GM21723 (cell line): Measurements from ENCODE around the gene TCEANC2.
"Not testable (repeated sequence)": the region's sequence is repeated elsewhere in the genome, so short reads cannot be mapped to it uniquely, and the experiment has no call there.

Experiments
- ATAC-seq: cut with Tn5 transposase; IDR thresholded peaks from one replicate; pipeline ENCODE4 v1.9.1; 2021; ENCODE audit warnings: mild to moderate bottlenecking, moderate library complexity; ENCODE audit not compliant: unreplicated experiment

TCEANC2 gene

DNA sequence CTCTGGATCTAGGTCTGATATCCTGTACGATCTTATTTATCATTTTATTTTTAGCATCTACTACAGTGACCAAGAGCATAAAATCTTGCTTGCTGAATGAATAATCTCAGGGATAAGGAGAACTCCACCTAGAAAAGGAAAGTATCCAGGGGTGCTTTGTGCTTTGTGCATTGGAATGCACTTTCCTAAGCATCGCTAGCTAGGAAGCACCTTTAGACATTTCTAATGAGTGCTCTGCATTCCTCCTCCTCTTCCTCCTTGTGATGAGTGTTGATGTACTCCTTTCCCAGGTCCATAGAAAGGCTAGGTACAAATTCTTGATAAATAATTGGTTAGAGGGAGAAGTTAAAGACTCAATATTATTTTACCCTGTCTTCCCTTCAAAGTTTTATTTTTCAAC, 31.4 kb downstream of the TCEANC2 start:
- no peak for ATAC-seq

DNA sequence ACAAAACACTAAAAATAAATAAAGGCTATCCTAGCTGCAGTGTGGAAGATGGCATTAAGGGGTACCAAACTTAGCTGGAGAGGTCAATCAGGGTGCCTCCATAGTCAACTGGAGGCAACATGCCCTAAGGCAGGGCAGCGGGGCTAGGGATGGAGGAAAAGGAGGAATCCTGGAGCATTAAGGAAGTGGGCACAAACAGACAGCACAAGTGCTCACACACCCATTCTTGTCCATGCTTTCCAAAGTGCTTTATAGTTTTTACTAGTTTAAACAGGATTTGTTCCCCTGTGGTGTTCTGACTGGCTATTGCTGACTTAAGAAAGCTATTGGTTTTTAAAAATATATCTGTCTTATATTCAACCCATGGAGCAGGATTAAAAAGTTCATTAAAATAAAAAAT, 33.3 kb downstream of the TCEANC2 start:
- ATAC-seq: no peak

- no peak for ATAC-seq
Measured at GRCh38 chr1:54088385-54088784, 35.0 kb downstream of the TCEANC2 start.

DNA sequence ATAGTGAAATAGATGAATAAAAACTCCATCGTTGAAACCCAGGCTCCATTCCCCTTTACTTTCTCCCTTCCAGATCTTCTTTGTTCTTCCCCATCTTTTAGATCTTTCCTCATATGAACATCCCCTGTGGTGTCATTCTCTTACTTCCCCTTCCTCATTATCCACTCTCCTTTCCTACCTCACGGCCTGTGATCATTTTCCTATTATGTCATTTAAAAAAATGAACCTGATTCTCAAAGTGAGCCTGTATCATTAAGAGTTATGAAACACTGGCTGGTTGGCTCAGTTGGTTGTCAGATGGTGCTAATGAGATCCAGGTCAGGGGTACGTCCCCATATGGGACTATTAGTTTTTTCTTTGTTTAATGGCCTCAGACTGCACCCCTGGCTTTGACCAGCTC, 38.3 kb downstream of the TCEANC2 start:
- no peak for ATAC-seq

DNA sequence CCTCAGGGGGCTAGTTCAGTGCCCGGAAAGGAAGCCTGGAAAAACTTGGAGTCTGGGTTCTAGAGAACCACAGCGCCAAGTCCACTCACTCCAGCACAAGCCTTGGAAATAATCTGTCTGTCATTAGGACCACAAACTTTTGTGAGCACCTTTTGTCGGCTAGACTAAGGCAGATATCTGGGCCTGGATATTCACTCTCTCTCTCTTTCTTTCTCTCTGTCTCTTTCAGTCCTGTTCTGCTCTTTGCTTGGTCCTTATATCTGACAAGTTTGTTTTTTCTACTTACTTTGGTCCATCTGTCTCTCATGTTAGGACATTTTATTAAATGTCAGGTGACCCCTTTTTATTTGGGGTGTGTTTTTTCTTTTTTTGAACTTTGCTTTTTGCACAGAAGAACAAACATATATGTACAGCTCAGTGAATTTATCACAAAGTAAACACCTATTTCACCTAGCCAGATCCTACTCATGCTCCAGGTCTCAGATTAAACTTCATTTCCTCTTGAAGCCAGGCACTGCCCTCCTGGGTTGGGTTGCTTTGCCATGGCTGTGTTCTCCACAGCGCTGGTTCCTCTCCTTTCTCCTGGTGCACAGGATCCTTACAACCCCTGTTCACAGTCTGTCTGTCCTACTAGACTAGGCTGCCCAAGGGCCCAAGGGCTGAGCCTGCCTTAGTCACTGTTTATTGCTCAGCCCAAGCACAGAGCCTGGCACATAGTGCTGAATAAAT, 40.8 kb downstream of the TCEANC2 start:
- no peak for ATAC-seq

DNA sequence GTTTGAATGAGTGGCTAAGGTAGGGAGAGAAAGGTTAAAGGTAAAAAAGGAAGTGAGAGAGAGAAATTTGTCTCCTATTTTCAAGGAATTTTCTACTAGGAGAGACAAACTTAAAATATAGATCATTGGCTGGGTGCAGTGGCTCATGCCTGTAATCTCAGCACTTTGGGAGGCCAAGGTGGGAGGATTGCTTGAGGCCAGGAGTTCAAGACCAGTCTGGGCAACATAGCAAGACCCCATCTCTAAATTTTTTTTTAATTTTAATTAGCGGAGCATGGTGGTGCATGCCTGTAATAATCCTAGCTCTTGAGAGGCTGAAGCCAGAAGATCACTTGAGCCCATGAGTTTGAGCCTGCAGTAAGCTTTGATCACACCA, 41.3 kb downstream of the TCEANC2 start:
- ATAC-seq: not testable (repeated sequence)

- no peak for ATAC-seq
Measured at GRCh38 chr1:54095546-54096226, 42.3 kb downstream of the TCEANC2 start.

- ATAC-seq: no peak
Measured at GRCh38 chr1:54096227-54096876, 42.9 kb downstream of the TCEANC2 start.

DNA sequence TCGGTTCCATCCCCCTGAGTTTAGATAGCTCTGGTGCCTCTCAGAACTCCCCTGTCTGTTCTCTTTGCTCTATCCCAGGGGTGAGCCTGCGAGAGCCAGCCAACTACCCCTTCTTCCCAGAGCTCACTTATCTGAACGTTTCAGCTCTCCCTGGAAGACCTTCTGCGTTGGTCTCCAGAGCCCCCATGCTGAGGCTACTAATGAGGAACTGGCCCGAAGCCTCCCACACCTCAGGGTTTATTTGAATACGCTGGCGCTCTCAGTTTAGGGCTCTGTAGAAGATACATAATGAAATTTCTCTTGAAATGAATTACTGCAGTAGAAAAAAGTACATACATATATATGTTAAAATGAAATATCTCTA, 43.5 kb downstream of the TCEANC2 start:
- no peak for ATAC-seq

- no peak for ATAC-seq
Measured at GRCh38 chr1:54099061-54099610, 45.7 kb downstream of the TCEANC2 start.

GRCh38 chr1:54100500-54100899, 47.1 kb downstream of the TCEANC2 start:
- ATAC-seq: no peak

GRCh38 chr1:54103414-54103813, 50.0 kb downstream of the TCEANC2 start:
- ATAC-seq: no peak

DNA sequence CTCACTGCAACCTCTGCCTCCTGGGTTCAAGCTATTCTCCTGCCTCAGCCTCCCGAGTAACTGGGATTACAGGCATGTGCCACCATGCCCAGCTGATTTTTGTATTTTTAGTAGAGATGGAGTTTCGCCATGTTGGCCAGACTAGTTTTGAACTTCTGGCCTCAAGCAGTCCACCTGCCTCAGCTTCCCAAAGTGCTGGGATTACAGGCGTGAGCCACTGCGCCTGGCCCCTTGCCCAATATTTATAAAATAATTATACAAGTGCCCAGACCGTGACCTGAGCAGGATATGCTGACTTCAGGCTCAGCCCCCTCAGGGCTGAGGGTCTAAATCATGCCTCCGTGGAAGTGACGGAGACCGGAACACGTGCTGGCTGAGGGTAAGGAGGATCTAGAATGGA, 51.2 kb downstream of the TCEANC2 start:
- not testable (repeated sequence) for ATAC-seq

DNA sequence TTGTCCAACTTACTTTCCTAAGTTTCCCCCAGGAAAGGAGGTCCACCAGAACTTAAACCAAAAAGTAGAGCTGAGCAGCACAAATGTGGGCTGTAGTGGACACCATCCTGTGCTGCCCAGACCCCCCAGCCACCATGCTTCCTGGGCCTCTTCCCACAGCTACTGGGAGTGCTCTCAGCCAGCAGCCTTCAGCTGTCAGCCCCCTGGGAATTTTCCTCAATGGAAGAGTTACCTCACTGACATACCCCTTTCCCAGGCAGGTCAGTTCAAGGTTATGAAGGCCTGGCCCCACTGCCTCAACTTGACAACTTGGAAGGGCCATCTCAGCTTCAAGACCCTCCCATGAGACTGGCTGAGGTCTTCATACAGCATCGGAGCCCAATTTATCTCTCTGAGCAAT, 51.7 kb downstream of the TCEANC2 start:
- ATAC-seq: no peak

DNA sequence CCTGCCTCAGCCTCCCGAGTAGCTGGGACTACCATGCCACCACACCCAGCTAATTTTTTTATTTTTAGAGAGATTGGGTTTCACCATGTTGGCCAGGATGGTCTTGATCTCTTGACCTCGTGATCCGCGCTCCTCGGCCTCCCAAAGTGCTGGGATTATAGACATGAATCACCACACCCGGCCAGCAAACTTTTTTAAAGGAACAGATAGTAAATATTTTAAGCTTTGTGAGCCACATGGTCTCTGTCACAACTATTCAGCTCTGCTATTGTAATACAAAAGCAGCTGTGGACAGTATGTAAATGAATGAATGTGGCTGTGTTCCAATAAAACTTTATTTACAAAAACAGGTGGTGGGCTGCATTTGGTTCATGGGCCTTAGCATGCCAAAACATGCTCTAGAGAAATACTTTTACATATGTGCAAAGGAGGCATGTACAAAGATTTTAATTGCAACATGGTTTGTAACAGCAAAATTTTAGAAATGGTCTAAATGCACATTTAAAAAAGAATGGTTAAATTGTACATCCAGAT, 52.4 kb downstream of the TCEANC2 start:
- no peak for ATAC-seq

GRCh38 chr1:54107131-54107530, 53.7 kb downstream of the TCEANC2 start:
- no peak for ATAC-seq

- ATAC-seq: no peak
Measured at GRCh38 chr1:54108156-54108555, 54.7 kb downstream of the TCEANC2 start.

DNA sequence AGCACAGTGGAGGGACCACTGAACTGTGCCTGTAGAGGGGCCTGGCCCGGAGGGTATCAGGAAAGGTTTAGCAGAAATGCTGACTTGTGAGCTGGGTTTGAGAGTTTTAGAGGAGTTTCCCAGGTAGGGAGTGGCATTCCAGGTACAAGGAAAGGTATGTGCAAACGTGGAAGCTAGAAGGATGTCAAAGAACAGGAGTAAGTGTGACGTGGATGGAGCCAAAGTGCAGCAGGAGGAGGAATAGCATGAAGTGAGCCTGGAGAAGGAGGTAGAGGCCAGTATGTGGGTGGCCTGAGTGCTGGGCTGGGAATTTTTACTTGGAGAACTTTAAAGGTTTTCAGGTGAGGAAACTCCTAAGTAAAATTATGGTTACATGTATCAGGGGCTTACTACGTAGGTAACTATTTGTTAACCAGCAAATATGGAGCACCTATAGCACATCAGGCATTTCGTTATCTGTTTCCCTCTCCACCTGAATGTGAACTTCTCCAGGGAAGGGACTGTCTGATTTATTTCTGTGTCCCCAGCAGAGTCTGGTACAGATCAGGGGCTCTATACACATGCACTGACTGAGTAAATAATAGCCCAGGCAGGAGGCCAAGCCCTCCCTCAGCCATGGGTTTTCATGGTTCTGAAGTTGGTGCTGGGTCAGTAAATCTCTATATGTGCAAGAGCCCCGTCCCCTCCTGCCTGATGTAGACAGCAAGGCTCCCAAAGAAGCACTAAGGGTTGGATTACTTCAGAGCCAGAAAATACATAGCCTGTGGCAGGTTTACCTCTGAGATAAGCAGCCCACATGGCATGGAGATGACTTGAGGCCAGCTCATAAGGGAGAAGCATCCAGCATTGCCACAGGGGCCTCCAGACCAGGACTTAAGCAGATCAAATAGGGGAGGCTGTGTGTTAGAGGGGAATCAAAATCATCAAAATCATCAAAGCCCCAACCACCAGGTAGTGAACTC, 56.0 kb downstream of the TCEANC2 start:
- no peak for ATAC-seq

DNA sequence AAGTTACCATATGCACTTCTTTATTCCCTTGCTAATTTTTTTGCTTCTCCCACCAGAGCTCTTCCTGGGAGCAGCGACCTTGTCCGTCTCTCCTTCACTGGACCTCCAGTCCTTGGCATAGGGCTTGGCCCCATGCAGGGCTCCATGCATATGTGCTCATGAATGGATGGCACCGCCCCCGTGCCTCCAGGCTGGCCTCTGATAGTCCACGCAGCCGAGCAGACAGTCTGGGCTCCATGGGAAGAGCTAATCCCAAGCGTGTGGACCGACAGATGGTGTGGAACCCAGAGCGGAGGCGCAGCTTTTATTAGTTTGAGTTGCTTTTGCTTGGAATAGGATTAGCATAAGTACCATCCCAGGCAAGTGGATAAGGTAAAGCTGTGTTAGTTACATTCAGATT, 57.6 kb downstream of the TCEANC2 start:
- no peak for ATAC-seq

- ATAC-seq: no peak
Measured at GRCh38 chr1:54111624-54112023, 58.2 kb downstream of the TCEANC2 start.

DNA sequence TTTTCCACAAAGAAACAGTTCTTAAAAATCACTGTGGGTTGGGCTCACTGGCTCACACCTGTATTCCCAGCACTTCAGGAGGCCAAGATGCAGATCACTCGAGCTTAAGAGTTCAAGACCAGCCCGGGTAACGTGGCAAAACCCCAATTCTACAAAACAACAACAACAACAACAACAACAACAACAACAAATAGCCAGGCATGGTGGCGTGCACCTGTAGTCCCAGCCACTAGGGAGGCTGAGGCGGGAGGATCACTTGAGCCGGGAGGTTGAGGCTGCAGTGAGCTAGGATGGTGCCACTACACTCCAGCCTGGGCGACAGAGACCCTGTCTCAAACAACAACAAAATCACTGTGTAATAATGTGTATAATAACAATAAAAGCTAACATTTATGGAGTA, 58.6 kb downstream of the TCEANC2 start:
- ATAC-seq: no peak
